ENCODE results near the gene IL9.

Gene IL9

DNA sequence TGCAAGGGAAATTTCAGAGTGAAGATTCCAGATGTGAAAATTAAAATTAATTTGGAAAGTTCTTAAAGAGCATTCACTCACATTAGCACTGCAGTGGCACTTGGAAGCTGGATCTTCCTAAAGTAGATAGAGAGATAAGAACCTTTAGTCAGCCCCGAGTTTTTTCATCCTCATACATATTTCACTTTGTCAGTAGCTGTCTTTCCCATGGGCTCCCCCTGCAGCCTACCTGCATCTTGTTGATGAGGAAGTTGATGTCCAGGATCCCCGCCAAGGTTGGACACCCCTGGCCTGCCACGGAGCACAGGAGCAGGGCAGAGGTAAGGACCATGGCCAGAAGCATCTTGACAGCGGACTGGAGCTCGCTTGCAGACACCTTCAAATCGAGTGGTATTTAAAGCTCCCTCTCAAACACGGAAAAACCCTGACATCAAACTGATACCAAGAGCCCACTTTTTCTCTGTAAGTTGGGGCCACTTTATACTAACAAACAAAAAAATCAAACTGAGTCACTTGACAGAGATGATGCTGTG, at the start of gene IL9:
Gene IL9, minus strand, starts transcription at position 368 of the 533 bp plus-strand sequence. Its CDS starts 25 bp downstream, at position 343.
- no peak within 1 kb of the TSS for H3K27ac ChIP-seq
- H3K4me1 ChIP-seq, result peaks cover 0 to 15% (median 13%) of the 10 kb centered on the region in 10 experiments; a peak in 16 of 20 replicates
- TF ChIP-seq Cebpa-rat (IDR thresholded peaks at IDR 0.05), result no peak
- no peaks in the 10 kb centered on the region for H4K20me1 ChIP-seq
- no peak within 1 kb of the TSS for H3K9ac ChIP-seq
- no peaks in the 10 kb centered on the region for H3K9me3 ChIP-seq (replicated peaks in 1 of 11)
- H3K27me3 ChIP-seq, result peaks cover 0 to 13% (median 0%) of the 10 kb centered on the region in 11 experiments; a peak in 3 of 22 replicates
- no peaks in the 10 kb centered on the region for H3K36me3 ChIP-seq
- no peak within 1 kb of the TSS for H3K4me3 ChIP-seq
- no peak within 1 kb of the TSS for H3K4me2 ChIP-seq

DNA sequence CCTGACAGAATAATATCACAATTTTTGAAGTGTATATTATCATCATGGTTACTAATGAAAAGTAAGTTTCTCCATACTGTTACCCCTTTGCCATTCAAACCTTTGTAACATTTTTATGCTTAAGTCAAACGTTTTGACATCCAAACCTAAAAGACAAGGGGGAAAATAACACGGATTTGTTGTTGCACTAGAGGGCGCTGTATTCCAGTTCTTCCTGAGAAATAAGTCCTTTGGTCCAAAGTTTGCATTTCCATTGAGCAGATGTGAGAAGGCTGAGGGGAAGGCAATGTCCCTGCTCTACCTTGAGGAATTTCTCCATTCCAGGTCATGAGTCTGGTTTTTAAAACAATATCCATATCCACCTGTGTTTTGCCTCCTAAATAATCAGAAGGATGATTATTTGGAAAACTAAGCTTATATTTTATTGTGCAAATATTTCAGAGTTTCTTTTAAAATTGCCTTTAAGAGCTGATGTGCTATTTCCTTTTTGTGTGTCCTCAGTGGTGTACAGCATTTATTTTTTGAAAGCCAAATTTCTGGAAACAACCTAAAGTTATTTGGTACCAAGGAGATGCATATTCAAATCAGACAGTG, 49.4 kb upstream of the IL9 start:
- Histone ChIP-seq H3K9me3 (replicated peaks in 1 of 11) (no peaks in the 10 kb centered on the region), H3K27me3 (no peaks in the 10 kb centered on the region), H3K36me3 (no peaks in the 10 kb centered on the region), H3K27ac (no peak overlapping the region), H3K4me2 (no peak overlapping the region), H3K9ac (no peak overlapping the region), H4K20me1 (no peaks in the 10 kb centered on the region), H3K4me3 (no peak overlapping the region), H3K4me1 (no peaks in the 10 kb centered on the region)
- no peak for TF ChIP-seq Cebpa-rat (IDR thresholded peaks at IDR 0.05)

GRCh38 chr5:135944564-135944963, 48.9 kb upstream of the IL9 start:
- Histone ChIP-seq H3K27ac (no peak overlapping the region), H3K36me3 (no peaks in the 10 kb centered on the region), H3K9ac (no peak overlapping the region), H3K4me2 (no peak overlapping the region), H3K9me3 (replicated peaks in 1 of 11) (no peaks in the 10 kb centered on the region), H3K27me3 (no peaks in the 10 kb centered on the region), H4K20me1 (no peaks in the 10 kb centered on the region), H3K4me1 (no peaks in the 10 kb centered on the region), H3K4me3 (no peak overlapping the region)
- TF ChIP-seq Cebpa-rat (IDR thresholded peaks at IDR 0.05), result no peak

GRCh38 chr5:135942202-135942771, 46.6 kb upstream of the IL9 start:
- TF ChIP-seq Cebpa-rat (IDR thresholded peaks at IDR 0.05), result no peak
- Histone ChIP-seq H4K20me1 (no peaks in the 10 kb centered on the region), H3K36me3 (no peaks in the 10 kb centered on the region), H3K4me3 (no peak overlapping the region), H3K4me1 (no peaks in the 10 kb centered on the region), H3K27ac (no peak overlapping the region), H3K9me3 (replicated peaks in 1 of 11) (no peaks in the 10 kb centered on the region), H3K27me3 (no peaks in the 10 kb centered on the region), H3K9ac (no peak overlapping the region), H3K4me2 (no peak overlapping the region)

GRCh38 chr5:135941711-135942110, 46.1 kb upstream of the IL9 start:
- Histone ChIP-seq H4K20me1 (no peaks in the 10 kb centered on the region), H3K27ac (no peak overlapping the region), H3K36me3 (no peaks in the 10 kb centered on the region), H3K4me1 (no peaks in the 10 kb centered on the region), H3K27me3 (no peaks in the 10 kb centered on the region), H3K4me3 (no peak overlapping the region), H3K9ac (no peak overlapping the region), H3K4me2 (no peak overlapping the region), H3K9me3 (replicated peaks in 1 of 11) (no peaks in the 10 kb centered on the region)
- TF ChIP-seq Cebpa-rat (IDR thresholded peaks at IDR 0.05), result no peak

DNA sequence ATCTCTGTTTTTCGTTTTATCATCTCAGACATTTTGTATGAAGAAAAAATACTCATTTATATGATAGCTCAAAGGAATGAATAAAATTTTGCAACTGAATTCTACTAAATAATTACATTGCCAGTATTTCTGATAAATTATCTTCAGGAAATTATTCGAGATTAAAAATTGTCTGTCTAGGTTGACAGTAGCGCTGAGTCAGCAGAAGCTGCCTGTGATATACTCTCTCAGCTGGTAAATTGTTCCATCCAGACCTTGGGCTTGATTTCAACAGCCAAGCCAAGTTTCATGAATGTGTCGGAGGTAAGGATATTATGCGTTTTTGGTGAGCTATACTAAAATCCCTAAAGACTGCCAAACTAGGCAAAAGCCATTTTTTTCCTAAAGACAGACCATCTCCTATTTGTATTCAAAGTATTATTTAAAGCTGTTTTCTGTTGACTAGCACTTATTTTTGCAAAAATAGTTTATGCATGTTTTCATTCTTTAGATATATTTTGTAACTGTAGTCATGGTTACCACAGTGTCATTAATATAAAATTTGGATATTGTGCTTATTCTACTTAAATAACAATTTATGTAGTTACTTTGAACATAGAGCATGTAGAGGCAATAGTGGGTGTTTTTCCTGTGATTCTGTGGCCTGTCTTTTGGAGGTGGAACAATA, 41.7 kb upstream of the IL9 start:
- Histone ChIP-seq H3K27me3 (no peaks in the 10 kb centered on the region), H3K9me3 (replicated peaks in 1 of 11) (no peaks in the 10 kb centered on the region), H3K27ac (no peak overlapping the region), H3K9ac (no peak overlapping the region), H3K4me3 (no peak overlapping the region), H3K36me3 (no peaks in the 10 kb centered on the region), H3K4me1 (no peaks in the 10 kb centered on the region), H3K4me2 (no peak overlapping the region), H4K20me1 (no peaks in the 10 kb centered on the region)
- TF ChIP-seq Cebpa-rat (IDR thresholded peaks at IDR 0.05), result no peak

GRCh38 chr5:135934939-135935338, 39.3 kb upstream of the IL9 start:
- TF ChIP-seq Cebpa-rat (IDR thresholded peaks at IDR 0.05), result no peak
- no peaks in the 10 kb centered on the region for H3K27me3 ChIP-seq
- H3K4me1 ChIP-seq, result no peaks in the 10 kb centered on the region
- no peaks in the 10 kb centered on the region for H3K36me3 ChIP-seq
- H3K4me2 ChIP-seq, result no peak overlapping the region
- H3K9me3 ChIP-seq (replicated peaks in 1 of 11), result peaks cover 7 to 12% (median 10%) of the 10 kb centered on the region in 11 experiments
- H3K9ac ChIP-seq, result no peak overlapping the region
- no peak overlapping the region for H3K27ac ChIP-seq
- no peaks in the 10 kb centered on the region for H4K20me1 ChIP-seq
- no peak overlapping the region for H3K4me3 ChIP-seq

GRCh38 chr5:135930949-135931295, 35.3 kb upstream of the IL9 start:
- H3K27me3 ChIP-seq, result no peaks in the 10 kb centered on the region
- H3K9ac ChIP-seq, result no peak overlapping the region
- no peaks in the 10 kb centered on the region for H3K36me3 ChIP-seq
- peaks cover 10 to 19% (median 14%) of the 10 kb centered on the region in 11 experiments for H3K9me3 ChIP-seq (replicated peaks in 1 of 11)
- no peak for TF ChIP-seq Cebpa-rat (IDR thresholded peaks at IDR 0.05)
- H3K4me1 ChIP-seq, result no peaks in the 10 kb centered on the region
- no peak overlapping the region for H3K4me3 ChIP-seq
- H3K4me2 ChIP-seq, result no peak overlapping the region
- no peak overlapping the region for H3K27ac ChIP-seq
- no peaks in the 10 kb centered on the region for H4K20me1 ChIP-seq

- H3K9ac ChIP-seq, result no peak overlapping the region
- no peaks in the 10 kb centered on the region for H3K27me3 ChIP-seq
- no peak overlapping the region for H3K4me2 ChIP-seq
- H3K4me1 ChIP-seq, result no peaks in the 10 kb centered on the region
- peaks cover 10 to 19% (median 14%) of the 10 kb centered on the region in 11 experiments for H3K9me3 ChIP-seq (replicated peaks in 1 of 11)
- no peak overlapping the region for H3K27ac ChIP-seq
- H3K4me3 ChIP-seq, result no peak overlapping the region
- TF ChIP-seq Cebpa-rat (IDR thresholded peaks at IDR 0.05), result no peak
- H3K36me3 ChIP-seq, result no peaks in the 10 kb centered on the region
- H4K20me1 ChIP-seq, result no peaks in the 10 kb centered on the region
These were observed 34.6 kb upstream of the IL9 start for GRCh38 chr5:135930029-135930948.

Data from BLaER1 treated with 17β-estradiol and CSF1 and Interleukin-3, amounts not matched to agents 10 nM and 100 nM (cell line).